HepG2 (cell line): ENCODE measurements around the gene JPT1. TPM values are rescaled to one million over a fixed set of nuclear protein-coding genes. Genes with fewer than 3 reads are reported as not detected.
A peak's percentile ranks its signal among the peaks of the same experiment; 100 is the strongest.

Experiments used
- ARID5B ChIP-seq: IDR thresholded peaks from 2 replicates; pipeline ENCODE4 v1.4.0; 2020; ENCODE audit warnings: mild to moderate bottlenecking, missing genetic modification reagents
- BRD4 ChIP-seq: sonication (generic); formaldehyde crosslinking; IDR thresholded peaks from 2 replicates; pipeline ENCODE4 v1.4.0; 2020; ENCODE audit warnings: missing genetic modification reagents
- GABPB1 ChIP-seq: IDR thresholded peaks from 2 replicates; pipeline ENCODE4 v1.6.1; 2016; ENCODE audit warnings: mild to moderate bottlenecking, missing genetic modification reagents, moderate library complexity, missing compliant biosample characterization
- HNRNPL ChIP-seq: fragments of 200-400 bp; formaldehyde crosslinking; IDR thresholded peaks from 2 replicates; pipeline ENCODE4 v1.6.1; 2017; ENCODE audit warnings: mild to moderate bottlenecking, low read depth, low read length
- KLF13 ChIP-seq: sonication (generic); formaldehyde crosslinking; IDR thresholded peaks from 2 replicates; pipeline ENCODE4 v1.4.0; 2020; ENCODE audit warnings: mild to moderate bottlenecking, missing genetic modification reagents
- NKX3-1 ChIP-seq: sonication (generic); formaldehyde crosslinking; IDR thresholded peaks from 2 replicates; pipeline ENCODE4 v1.5.0; 2020; ENCODE audit warnings: missing genetic modification reagents
- PCBP1 ChIP-seq: fragments of 200-400 bp; formaldehyde crosslinking; IDR thresholded peaks from 2 replicates; pipeline ENCODE4 v1.6.1; 2017; ENCODE audit warnings: mild to moderate bottlenecking, low read depth, low read length, borderline replicate concordance
- PHF8 ChIP-seq: sonication (generic); formaldehyde crosslinking; IDR thresholded peaks from 2 replicates; pipeline ENCODE4 v1.5.0; 2020; ENCODE audit warnings: missing genetic modification reagents
- SRSF1 ChIP-seq: fragments of 200-400 bp; formaldehyde crosslinking; optimal IDR thresholded peaks from 2 replicates; pipeline ENCODE3; 2017; ENCODE audit warnings: mild to moderate bottlenecking, low read depth, low read length, moderate library complexity
- TBL1XR1 ChIP-seq: fragments of 150-350 bp; IDR thresholded peaks from 2 replicates; pipeline ENCODE4 v1.6.1; 2014; ENCODE audit warnings: borderline replicate concordance, low read length; ENCODE audit not compliant: partially characterized antibody
- TFDP2 ChIP-seq: sonication (generic); formaldehyde crosslinking; IDR thresholded peaks from 2 replicates; pipeline ENCODE4 v1.4.0; 2020; ENCODE audit warnings: missing genetic modification reagents
- TIGD3 ChIP-seq: sonication (generic); formaldehyde crosslinking; IDR thresholded peaks from 2 replicates; pipeline ENCODE4 v1.5.1; 2020; ENCODE audit warnings: mild to moderate bottlenecking, missing genetic modification reagents, borderline replicate concordance
- ZBTB43 ChIP-seq: sonication (generic); formaldehyde crosslinking; conservative IDR thresholded peaks from 2 replicates; pipeline ENCODE4 v1.4.0; 2020; ENCODE audit warnings: missing genetic modification reagents
- ZMYM2 ChIP-seq: sonication (generic); formaldehyde crosslinking; IDR thresholded peaks from 2 replicates; pipeline ENCODE4 v1.8.0; 2022; ENCODE audit warnings: mild to moderate bottlenecking, missing genetic modification reagents
- ZNF333 ChIP-seq: sonication (generic); formaldehyde crosslinking; IDR thresholded peaks from 2 replicates; pipeline ENCODE4 v1.4.0; 2020; ENCODE audit warnings: mild to moderate bottlenecking, missing genetic modification reagents, borderline replicate concordance
- ZNF468 ChIP-seq: sonication (generic); formaldehyde crosslinking; IDR thresholded peaks from 2 replicates; pipeline ENCODE4 v1.8.0; 2022; ENCODE audit warnings: mild to moderate bottlenecking, moderate library complexity, missing genetic modification reagents
- ZNF563 ChIP-seq: sonication (generic); formaldehyde crosslinking; IDR thresholded peaks from 2 replicates; pipeline ENCODE4 v1.8.0; 2022; ENCODE audit warnings: mild to moderate bottlenecking, moderate library complexity, missing genetic modification reagents
- ZNF691 ChIP-seq: sonication (generic); formaldehyde crosslinking; IDR thresholded peaks from 2 replicates; pipeline ENCODE4 v1.4.0; 2020; ENCODE audit warnings: missing genetic modification reagents, low read depth, mild to moderate bottlenecking, borderline replicate concordance
- ZNF781 ChIP-seq: sonication (generic); formaldehyde crosslinking; IDR thresholded peaks from 2 replicates; pipeline ENCODE4 v1.5.1; 2020; ENCODE audit warnings: borderline replicate concordance, mild to moderate bottlenecking, missing genetic modification reagents; ENCODE audit errors: not compliant biosample characterization
- polyA plus RNA-seq, 8 experiments: library from polyadenylated mRNA; depleted of rRNA in 3 of 8; stranded (reverse) in 7 of 8; unstranded in 1 of 8; fragments of >200 nt; fragmentation: Illumina TruSeq in 4 of 8; extraction: Trizol in 4 of 8; gene quantifications; 2 replicates each; pipeline versions ENCODE4 v1.2.1 to v1.2.3, GENCODE V29; 2011 to 2016; ENCODE audit warnings: low read depth in 4 of 8, missing spikeins in 1 of 8, mixed read lengths in 1 of 8; ENCODE audit not compliant: insufficient read depth in 1 of 8
- total RNA-seq, 5 experiments: library from RNA; depleted of rRNA; stranded (reverse); fragments of >200 nt; fragmentation: Illumina TruSeq; extraction: Trizol; gene quantifications; 2 replicates each; pipeline ENCODE4 v1.2.3, GENCODE V29; 2016; ENCODE audit warnings: low read depth in 1 of 5

Gene JPT1
- total and polyA plus RNA-seq, 2 of the 13 experiments (the other 11 are each of a cell fraction or from before 2014, with no cell fraction given): 43.3 to 256 TPM

GRCh38 chr17:75090871-75091854, 63.1 kb downstream of the JPT1 start (continued):
- TF ChIP-seq NKX3-1 (no peak), KLF13 (CRISPR knock-in tag) (no peak), ZNF333 (0 out of 2 replicates have a peak, but pooled peaks have one; percentile 27), ZNF691 (CRISPR knock-in tag) (peak; percentile 66; the same call in 1 of the 2 replicates), PCBP1 (0 out of 2 replicates have a peak, but pooled peaks have one; percentile 76), ZNF563 (CRISPR knock-in tag) (0 out of 2 replicates have a peak, but pooled peaks have one; percentile 57), ZNF468 (CRISPR knock-in tag) (no peak), TBL1XR1 (no peak), SRSF1 (peak; percentile 88), GABPB1 (peak; percentile 71), ZNF781 (CRISPR knock-in tag) (peak; percentile 21), ZMYM2 (CRISPR knock-in tag) (peak; percentile 21; the same call in 1 of the 2 replicates), ARID5B (CRISPR knock-in tag) (peak; percentile 92), BRD4 (CRISPR knock-in tag) (no peak), TIGD3 (0 out of 2 replicates have a peak, but pooled peaks have one; percentile 62), PHF8 (CRISPR knock-in tag) (peak; percentile 36; the same call in 1 of the 2 replicates), HNRNPL (peak; percentile 75), TFDP2 (CRISPR knock-in tag) (peak; percentile 55; the same call in 1 of the 2 replicates), ZBTB43 (CRISPR knock-in tag) (peak; percentile 59)
